PC-3 (cell line): ENCODE measurements around the gene NTNG1.

Experiments used
- CTCF ChIP-seq: fragments of 300-600 bp; sonication (generic); conservative IDR thresholded peaks from 2 replicates; pipeline ENCODE4 v1.5.1; 2017; ENCODE audit warnings: antibody characterized with exemption, low read depth, mild to moderate bottlenecking, low read length
- EZH2 ChIP-seq: fragments of 300-600 bp; sonication (generic); IDR thresholded peaks from one replicate; pipeline ENCODE4 v1.6.1; 2017; ENCODE audit warnings: antibody characterized with exemption, mild to moderate bottlenecking, low read length; ENCODE audit not compliant: unreplicated experiment

DNA sequence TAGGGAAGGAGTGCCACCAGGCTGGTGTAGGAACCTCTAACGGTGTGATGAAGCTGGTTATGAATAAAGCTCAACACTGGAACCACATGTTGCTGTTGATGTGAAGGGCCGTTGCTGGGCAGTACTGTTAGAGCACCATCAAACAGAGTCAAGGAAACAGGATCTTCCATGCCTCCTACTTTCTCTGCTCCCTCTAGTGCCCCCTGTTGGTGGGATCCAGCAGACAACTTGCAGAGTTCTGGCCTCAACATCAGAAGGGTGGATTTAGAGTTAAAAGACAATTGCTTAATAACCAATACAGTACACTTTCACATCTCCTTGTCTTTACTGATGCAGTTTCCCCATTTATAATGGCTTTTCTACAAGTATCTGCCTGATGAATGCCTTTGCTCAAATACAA is 336.4 kb downstream of the NTNG1 start:
- peak; percentile 47 for TF ChIP-seq CTCF
- TF ChIP-seq EZH2, result no peak
